GM19395 (cell line): ENCODE results near the gene MAML3.

Experiments used
- ATAC-seq: cut with Tn5 transposase; IDR thresholded peaks from one replicate; pipeline ENCODE4 v1.9.1; 2021; ENCODE audit warnings: mild to moderate bottlenecking, moderate library complexity; ENCODE audit not compliant: unreplicated experiment

Gene MAML3

GRCh38 chr4:139934708-139935195 lies 219.2 kb downstream of the MAML3 start:
- ATAC-seq = no peak

GRCh38 chr4:139934057-139934707 lies 219.8 kb downstream of the MAML3 start:
- no peak for ATAC-seq

GRCh38 chr4:139933541-139933940 lies 220.4 kb downstream of the MAML3 start:
- no peak for ATAC-seq

GRCh38 chr4:139933104-139933503 lies 220.9 kb downstream of the MAML3 start:
- no peak for ATAC-seq

- ATAC-seq = no peak
These were observed 229.2 kb downstream of the MAML3 start for GRCh38 chr4:139924782-139925181.

- no peak for ATAC-seq
These were observed 231.5 kb downstream of the MAML3 start for GRCh38 chr4:139922406-139923024.

- no peak for ATAC-seq
These were observed 232.4 kb downstream of the MAML3 start for GRCh38 chr4:139921429-139922184.

GRCh38 chr4:139920486-139921002 lies 233.4 kb downstream of the MAML3 start:
- ATAC-seq = no peak

- ATAC-seq = no peak
These were observed 234.5 kb downstream of the MAML3 start for GRCh38 chr4:139919521-139919920.

GRCh38 chr4:139919004-139919403 lies 235.0 kb downstream of the MAML3 start:
- no peak for ATAC-seq

GRCh38 chr4:139918591-139918990 lies 235.4 kb downstream of the MAML3 start:
- ATAC-seq = no peak

- no peak for ATAC-seq
These were observed 236.1 kb downstream of the MAML3 start for GRCh38 chr4:139917896-139918295.

- no peak for ATAC-seq
These were observed 237.9 kb downstream of the MAML3 start for GRCh38 chr4:139916041-139916440.

GRCh38 chr4:139915037-139915436 lies 238.9 kb downstream of the MAML3 start:
- no peak for ATAC-seq

- no peak for ATAC-seq
These were observed 239.9 kb downstream of the MAML3 start for GRCh38 chr4:139913995-139914598.

GRCh38 chr4:139913398-139913990 lies 240.5 kb downstream of the MAML3 start:
- no peak for ATAC-seq

- no peak for ATAC-seq
These were observed 241.5 kb downstream of the MAML3 start for GRCh38 chr4:139912445-139912844.

- ATAC-seq = no peak
These were observed 243.9 kb downstream of the MAML3 start for GRCh38 chr4:139910106-139910505.

- no peak for ATAC-seq
These were observed 245.1 kb downstream of the MAML3 start for GRCh38 chr4:139908636-139909437.
